HG02759 (cell line): Measurements from ENCODE around the gene ACAD8.

Source experiments
- ATAC-seq: cut with Tn5 transposase; IDR thresholded peaks from one replicate; pipeline ENCODE4 v1.9.1; 2021; ENCODE audit warnings: mild to moderate bottlenecking, moderate library complexity; ENCODE audit not compliant: unreplicated experiment

Gene ACAD8

DNA sequence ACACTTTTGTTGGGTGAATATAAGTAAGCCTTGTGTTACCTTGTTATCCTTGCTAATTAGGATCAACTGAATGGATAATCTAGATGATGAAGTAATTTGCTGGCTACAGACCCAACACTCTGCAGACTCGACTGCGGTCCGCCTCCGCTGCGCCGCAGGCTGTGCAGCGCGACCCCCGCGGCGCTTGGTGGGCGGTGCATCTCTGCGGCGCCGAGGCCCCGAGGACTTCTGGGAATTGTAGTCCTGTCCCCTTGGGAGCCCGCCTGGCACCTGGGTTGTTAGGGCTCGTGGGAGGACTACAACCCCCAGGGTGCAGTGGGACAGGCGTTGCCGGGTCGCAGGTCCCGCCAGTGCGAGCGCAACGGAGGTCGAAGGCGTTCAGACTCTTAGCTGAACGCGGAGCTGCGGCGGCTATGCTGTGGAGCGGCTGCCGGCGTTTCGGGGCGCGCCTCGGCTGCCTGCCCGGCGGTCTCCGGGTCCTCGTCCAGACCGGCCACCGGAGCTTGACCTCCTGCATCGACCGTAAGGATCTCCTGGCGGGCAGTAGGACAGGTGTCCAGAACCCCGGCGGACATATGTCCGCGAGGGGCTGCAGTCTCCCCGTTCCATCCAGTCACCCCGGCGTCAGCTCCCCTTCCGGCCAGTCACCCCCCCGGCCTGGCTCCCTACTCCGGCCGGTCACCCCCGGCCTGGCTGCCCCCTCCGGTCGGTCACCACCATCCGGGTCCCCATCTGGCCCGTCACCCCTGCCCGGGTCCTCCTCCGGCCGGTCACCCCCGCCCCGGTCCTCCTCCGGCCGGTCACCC, at the start of gene ACAD8, which contains the start of gene THYN1:
Gene ACAD8, plus strand, starts transcription at position 381 of the 806 bp plus-strand sequence. Its CDS starts 33 bp downstream, at position 414.
Gene THYN1, minus strand, starts transcription at position 165 of the 806 bp plus-strand sequence. CDS start 470 bp downstream, outside the sequence.
- ATAC-seq, result peak; percentile 99

DNA sequence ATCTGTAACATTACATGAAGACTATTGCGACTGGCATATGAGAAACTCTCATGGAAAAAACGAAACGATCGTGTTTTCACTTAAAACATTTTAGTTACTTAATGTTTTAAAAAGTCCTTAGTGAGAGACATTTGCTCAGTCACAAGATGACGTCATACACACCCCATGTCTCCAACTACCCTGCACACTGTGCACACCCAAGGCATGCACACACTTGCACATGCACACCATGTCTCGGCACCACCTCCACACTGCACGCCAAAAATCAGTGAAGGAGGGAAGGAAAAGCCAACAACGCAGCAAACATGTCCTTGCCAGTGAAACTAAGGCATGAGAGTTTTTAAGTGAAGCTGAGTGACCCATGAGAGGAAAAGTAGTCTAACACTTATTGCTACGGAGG, 47.6 kb upstream of the ACAD8 start:
- no peak for ATAC-seq

GRCh38 chr11:134206185-134206584, 47.2 kb upstream of the ACAD8 start:
- no peak for ATAC-seq

DNA sequence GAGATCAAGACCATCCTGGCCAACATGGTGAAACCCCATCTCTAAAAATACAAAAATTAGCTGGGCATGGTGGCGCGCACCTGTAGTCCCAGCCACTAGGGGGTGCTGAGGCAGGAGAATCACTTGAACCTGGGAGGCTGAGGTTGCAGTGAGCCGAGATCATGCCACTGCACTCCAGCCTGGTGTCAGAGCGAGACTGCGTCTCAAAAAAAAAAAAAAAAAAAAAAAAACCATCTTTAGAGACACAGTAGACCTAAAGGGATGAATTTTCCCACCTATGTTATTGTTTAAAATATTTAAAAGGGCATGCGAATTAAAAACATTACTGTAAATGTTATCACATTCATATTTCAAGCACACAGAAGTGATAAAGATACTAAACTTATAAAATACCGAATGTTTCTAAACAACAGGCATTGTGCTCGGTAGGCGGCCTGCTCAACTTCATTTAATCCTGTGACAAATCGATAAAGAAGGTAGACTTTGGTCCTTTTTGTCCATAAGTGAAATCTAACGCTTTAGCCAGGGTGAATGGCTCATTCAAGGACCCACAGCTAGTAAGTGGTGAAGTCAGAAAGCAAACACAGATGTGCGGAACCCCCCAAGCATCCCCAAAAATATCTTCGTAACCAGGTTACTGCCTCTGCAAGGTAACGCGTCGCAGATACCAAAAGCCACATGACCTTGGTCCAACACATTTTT, 45.7 kb upstream of the ACAD8 start:
- no peak for ATAC-seq

GRCh38 chr11:134215836-134216235, 37.5 kb upstream of the ACAD8 start:
- no peak for ATAC-seq

- no peak for ATAC-seq
These were observed 36.6 kb upstream of the ACAD8 start for GRCh38 chr11:134216816-134217215.

DNA sequence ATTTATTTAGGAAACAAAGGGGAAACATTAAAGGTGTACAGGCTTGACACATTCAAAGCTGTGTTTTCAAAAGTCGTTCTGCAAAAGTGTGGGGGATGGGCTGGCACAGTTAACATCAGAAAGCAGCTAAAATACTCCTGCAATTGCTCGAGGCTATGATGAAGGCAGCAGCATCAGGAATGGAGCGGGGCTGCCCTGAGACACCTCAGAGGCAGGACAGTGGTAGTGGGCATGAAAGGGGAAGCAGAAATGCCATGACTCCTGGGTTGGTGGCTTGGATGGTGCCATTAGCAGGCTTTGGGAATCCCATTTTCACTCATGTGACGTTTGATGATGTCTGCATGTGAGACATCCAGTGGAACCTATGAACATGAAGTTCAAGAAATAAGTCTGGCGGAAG, 30.2 kb upstream of the ACAD8 start:
- ATAC-seq, result no peak

GRCh38 chr11:134223836-134224709, 29.3 kb upstream of the ACAD8 start, which contains the start of the genes NCAPD3 and VPS26B:
TSS of gene NCAPD3 (minus strand) at chr11:134223967. CDS start at chr11:134223926, 41 bp downstream.
TSS of gene VPS26B (plus strand) at chr11:134224671. CDS start at chr11:134225123, 452 bp downstream.
- peak; percentile 76 for ATAC-seq

DNA sequence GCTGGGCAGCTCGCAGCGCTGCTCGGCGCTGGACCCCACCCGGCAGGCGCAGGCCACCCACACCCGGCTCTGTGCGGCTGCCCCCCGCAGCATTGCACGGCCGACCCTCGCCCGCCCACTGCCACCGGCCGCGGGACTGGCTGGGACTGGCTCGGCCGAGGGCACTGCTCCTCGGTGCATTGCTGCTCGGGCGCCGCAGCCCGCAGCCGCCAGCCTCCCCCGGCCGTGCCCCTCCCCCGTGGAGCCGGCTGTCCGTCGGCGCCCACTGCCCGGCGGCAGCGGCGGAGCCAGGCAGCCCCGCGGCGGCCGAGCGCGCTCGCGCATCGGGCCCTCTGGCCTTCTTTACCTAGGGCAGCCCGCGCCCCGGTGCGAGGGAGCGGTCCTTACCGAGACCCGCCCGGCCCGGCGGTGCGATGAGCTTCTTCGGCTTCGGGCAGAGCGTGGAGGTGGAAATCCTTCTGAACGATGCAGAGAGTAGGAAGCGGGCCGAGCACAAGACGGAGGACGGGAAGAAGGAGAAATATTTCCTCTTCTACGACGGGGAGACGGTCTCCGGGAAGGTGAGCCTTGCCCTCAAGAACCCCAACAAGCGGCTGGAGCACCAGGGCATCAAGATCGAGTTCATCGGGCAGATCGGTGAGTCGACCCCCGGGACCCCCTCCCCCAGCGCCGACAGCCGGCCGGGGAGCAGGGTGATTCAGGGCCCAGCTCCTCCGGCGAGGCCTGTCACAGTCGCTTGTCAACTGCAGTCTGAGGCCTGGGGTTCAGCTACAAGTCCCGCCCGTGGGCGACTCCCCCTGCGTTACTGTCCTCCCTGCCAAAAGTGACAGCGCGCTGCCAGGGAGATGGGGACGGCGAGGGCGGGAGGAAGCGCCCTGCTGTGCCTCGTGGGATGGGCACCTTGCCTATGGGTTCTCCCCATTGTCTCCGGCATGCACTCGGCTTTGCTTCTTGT, 28.4 kb upstream of the ACAD8 start:
- peak; percentile 23 for ATAC-seq

GRCh38 chr11:134226806-134227325, 26.5 kb upstream of the ACAD8 start:
- ATAC-seq, result no peak

GRCh38 chr11:134228625-134229024, 24.7 kb upstream of the ACAD8 start:
- ATAC-seq, result peak; percentile 56

- ATAC-seq, result no peak
These were observed 24.1 kb upstream of the ACAD8 start for GRCh38 chr11:134229126-134229790.

DNA sequence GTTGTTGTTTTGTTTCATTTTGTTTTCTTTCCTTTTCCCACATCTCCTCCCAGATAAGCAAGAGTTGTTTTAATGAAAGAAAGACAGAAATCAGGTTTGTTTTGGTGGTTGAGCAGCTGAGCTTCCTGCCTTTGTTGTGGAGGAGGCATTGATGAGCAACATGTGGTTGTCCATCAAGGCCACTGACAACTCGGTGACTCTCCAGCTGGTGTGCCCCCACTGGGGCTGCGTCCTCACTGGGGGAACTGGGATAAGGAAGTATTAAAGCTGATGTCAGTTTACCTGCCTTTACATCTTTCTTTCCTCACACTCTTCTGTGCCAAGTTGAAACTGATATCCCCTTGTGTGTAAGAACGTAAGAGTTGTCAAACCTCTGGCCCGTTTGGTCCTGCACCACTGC, 23.0 kb upstream of the ACAD8 start:
- no peak for ATAC-seq

GRCh38 chr11:134231958-134232659, 21.3 kb upstream of the ACAD8 start:
- ATAC-seq, result no peak

DNA sequence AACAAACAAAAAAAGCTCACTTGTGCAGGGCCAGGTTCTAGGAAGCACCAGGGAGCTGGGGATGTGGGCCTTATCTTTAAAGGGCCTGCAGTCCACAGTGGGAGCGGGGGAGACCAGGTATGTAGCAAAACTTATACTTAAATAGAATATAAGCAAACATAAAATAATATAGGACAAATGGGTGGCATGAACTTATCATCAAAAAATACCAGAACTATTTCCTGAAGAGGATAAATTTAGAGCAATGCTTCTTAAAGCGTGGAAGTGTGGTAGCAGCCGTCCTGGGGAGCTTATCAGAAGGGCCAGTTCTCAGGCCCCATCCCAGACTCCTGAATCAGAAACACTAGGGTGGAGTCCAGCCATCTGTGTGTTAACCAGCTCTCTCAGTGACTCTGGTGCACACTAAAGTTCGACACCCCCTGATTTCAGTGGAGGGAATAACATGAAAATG, 19.6 kb upstream of the ACAD8 start:
- ATAC-seq, result no peak

DNA sequence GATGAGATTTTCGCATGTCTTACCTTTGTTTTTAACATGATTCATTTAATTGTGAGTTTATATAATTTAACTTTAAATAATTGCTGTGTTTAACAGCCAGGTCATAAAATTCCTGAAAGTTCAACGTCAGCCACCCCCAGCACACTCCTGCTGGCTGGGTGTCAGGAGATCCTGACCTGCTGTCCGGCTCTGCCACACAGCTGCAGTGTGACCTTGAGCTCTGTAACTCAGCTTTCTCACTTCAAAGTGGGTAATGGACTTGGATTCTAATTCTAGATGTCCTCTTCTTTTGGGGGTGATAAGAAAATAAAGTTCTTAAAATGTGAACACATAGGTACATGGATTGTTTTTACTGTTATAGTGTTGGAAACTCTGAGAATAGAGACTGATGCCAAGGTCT, 18.0 kb upstream of the ACAD8 start:
- ATAC-seq, result no peak

GRCh38 chr11:134236834-134237556, 16.4 kb upstream of the ACAD8 start:
- ATAC-seq, result no peak

DNA sequence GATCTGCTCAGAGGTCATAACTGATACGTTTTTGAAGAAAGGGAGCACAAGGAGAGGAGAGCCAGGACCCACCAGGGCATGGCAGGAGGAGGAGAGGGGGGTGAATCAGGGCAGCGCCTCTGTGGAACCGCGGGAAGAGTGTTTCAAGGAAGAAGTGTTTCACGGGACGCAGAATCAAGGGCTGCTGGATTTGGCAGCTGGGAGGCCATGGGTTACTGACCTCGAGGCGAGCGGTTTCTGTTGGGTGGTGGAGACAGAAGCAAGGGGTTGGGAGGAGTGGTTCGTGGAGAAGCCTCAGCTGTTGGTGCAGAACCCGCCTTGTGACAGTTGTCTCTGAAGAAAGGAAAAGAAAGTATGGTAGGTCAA, 15.8 kb upstream of the ACAD8 start:
- ATAC-seq, result no peak
